K562 (cell line): ENCODE measurements around the gene METTL2A. TPM values are rescaled to one million over a fixed set of nuclear protein-coding genes. Genes with fewer than 3 reads are reported as not detected.

Experiments
- BRD9 ChIP-seq: fragments of 450-650 bp; IDR thresholded peaks from 2 replicates; pipeline ENCODE4 v1.6.1; 2018; ENCODE audit warnings: low read depth; ENCODE audit not compliant: partially characterized antibody
- CBX3 ChIP-seq, 2 experiments: IDR thresholded peaks; 1 replicate in 1 of 2; 2 replicates in 1 of 2; pipeline ENCODE4 v1.6.1; 2012; ENCODE audit warnings: inconsistent platforms in 2 of 2, low read length in 2 of 2, borderline replicate concordance in 1 of 2, control low read depth in 1 of 2
- GATA2 ChIP-seq: sonication (generic); formaldehyde crosslinking; IDR thresholded peaks from 2 replicates; pipeline ENCODE4 v1.4.0; 2020; ENCODE audit warnings: mild to moderate bottlenecking, missing genetic modification reagents
- KDM2B ChIP-seq: fragments of 250-450 bp; sonication (Bioruptor Pico); IDR thresholded peaks from 2 replicates; pipeline ENCODE4 v1.8.0; 2021; ENCODE audit warnings: mild to moderate bottlenecking, moderate library complexity
- MAFF ChIP-seq: IDR thresholded peaks from 2 replicates; pipeline ENCODE4 v1.6.1; 2012; ENCODE audit warnings: low read length, improper control_type of control experiment
- MYC ChIP-seq, 2 experiments: fragments of 250-450 bp in 1 of 2; sonication (Bioruptor Pico) in 1 of 2; IDR thresholded peaks; 2 replicates each; pipeline versions ENCODE4 v1.5.1 to v1.6.1; 2012 to 2021; ENCODE audit warnings: low read depth in 2 of 2, borderline replicate concordance in 1 of 2, improper control_type of control experiment in 1 of 2, low read length in 1 of 2, mild to moderate bottlenecking in 1 of 2, moderate library complexity in 1 of 2
- NCOA2 ChIP-seq, 2 experiments: fragments of 450-650 bp; IDR thresholded peaks; 2 replicates each; pipeline ENCODE4 v1.6.1; 2018; ENCODE audit warnings: mild to moderate bottlenecking in 2 of 2, moderate library complexity in 1 of 2; ENCODE audit not compliant: partially characterized antibody in 2 of 2
- NRF1 ChIP-seq, 2 experiments: fragments of 450-650 bp; IDR thresholded peaks in 1 of 2; conservative IDR thresholded peaks in 1 of 2; 2 replicates each; pipeline ENCODE4 v1.6.1; 2014; ENCODE audit warnings: mild to moderate bottlenecking in 2 of 2
- PRPF4 ChIP-seq: fragments of 200-400 bp; formaldehyde crosslinking; IDR thresholded peaks from one replicate; pipeline ENCODE4 v1.6.1; 2017; ENCODE audit warnings: low read length, low read depth, mild to moderate bottlenecking; ENCODE audit not compliant: insufficient read depth, poor library complexity, severe bottlenecking
- SAFB ChIP-seq: fragments of 200-400 bp; formaldehyde crosslinking; IDR thresholded peaks from 2 replicates; pipeline ENCODE4 v1.6.1; 2017; ENCODE audit warnings: low read depth, low read length, borderline replicate concordance
- SMAD4 ChIP-seq: fragments of 250-450 bp; sonication (Bioruptor Pico); conservative IDR thresholded peaks from 2 replicates; pipeline ENCODE4 v1.8.0; 2021; ENCODE audit warnings: inconsistent platforms, mild to moderate bottlenecking, moderate library complexity
- SRSF7 ChIP-seq: fragments of 200-400 bp; formaldehyde crosslinking; optimal IDR thresholded peaks from 2 replicates; pipeline ENCODE3; 2017; ENCODE audit warnings: mild to moderate bottlenecking, low read depth, low read length
- ZNF124 ChIP-seq: sonication (generic); formaldehyde crosslinking; IDR thresholded peaks from 2 replicates; pipeline ENCODE4 v1.8.1; 2022; ENCODE audit warnings: missing genetic modification reagents
- ZNF699 ChIP-seq: fragments of 250-450 bp; sonication (Bioruptor Pico); IDR thresholded peaks from 2 replicates; pipeline ENCODE4 v1.8.0; 2021; ENCODE audit warnings: mild to moderate bottlenecking, moderate library complexity; ENCODE audit not compliant: insufficient replicate concordance
- polyA plus RNA-seq, 8 experiments: library from polyadenylated mRNA; depleted of rRNA in 4 of 8; stranded (reverse) in 5 of 8; unstranded in 3 of 8; fragments of >200 nt; fragmentation: Nextera tagmentation in 2 of 8; fragmentation: Illumina TruSeq in 1 of 8; extraction: Ambion mirVana in 2 of 8; extraction: Trizol in 1 of 8; gene quantifications; 2 replicates each; pipeline versions ENCODE4 v1.2.1 to v1.2.3, GENCODE V29; 2011 to 2014; ENCODE audit warnings: inconsistent platforms in 1 of 8, missing spikeins in 1 of 8
- total RNA-seq, 7 experiments: library from RNA; depleted of rRNA in 6 of 7; stranded (reverse); fragments of >200 nt in 6 of 7; fragmentation: Illumina TruSeq in 2 of 7; extraction: Trizol in 2 of 7; gene quantifications; 2 replicates each; pipeline versions ENCODE4 v1.2.1 to v1.2.3, GENCODE V29; 2011 to 2021; ENCODE audit warnings: low replicate concordance in 1 of 7
- TF ChIP-seq, protein P1 (sequence below): IDR thresholded peaks from 2 replicates; pipeline ENCODE4 v1.6.1; 2011; ENCODE audit warnings: borderline replicate concordance, low read depth, mild to moderate bottlenecking, moderate library complexity, low read length; ENCODE audit not compliant: insufficient read depth, poor library complexity, severe bottlenecking
- TF ChIP-seq, protein P2 (sequence below): fragments of 250-450 bp; sonication (Bioruptor Pico); IDR thresholded peaks from 2 replicates; pipeline ENCODE4 v1.8.0; 2021; ENCODE audit warnings: mild to moderate bottlenecking, moderate library complexity
- TF ChIP-seq, protein P3 (sequence below): sonication (generic); formaldehyde crosslinking; IDR thresholded peaks from 2 replicates; pipeline ENCODE4 v1.8.0; 2022; ENCODE audit warnings: mild to moderate bottlenecking, low read depth, missing genetic modification reagents
- TF ChIP-seq, protein P4 (sequence below): sonication (generic); formaldehyde crosslinking; IDR thresholded peaks from 2 replicates; pipeline ENCODE4 v1.8.1; 2023; ENCODE audit warnings: mild to moderate bottlenecking, missing genetic modification reagents
- TF ChIP-seq, protein P5 (sequence below): fragments of 250-450 bp; sonication (Bioruptor Pico); IDR thresholded peaks from 2 replicates; pipeline ENCODE4 v1.8.0; 2022; ENCODE audit warnings: inconsistent platforms, mild to moderate bottlenecking, moderate library complexity, borderline replicate concordance

Gene METTL2A
- total and polyA plus RNA-seq, 9 of the 15 experiments (the other 6 are each of a cell fraction or from before 2014, with no cell fraction given), result 21.0 to 52.5 (median 33.2) TPM

DNA sequence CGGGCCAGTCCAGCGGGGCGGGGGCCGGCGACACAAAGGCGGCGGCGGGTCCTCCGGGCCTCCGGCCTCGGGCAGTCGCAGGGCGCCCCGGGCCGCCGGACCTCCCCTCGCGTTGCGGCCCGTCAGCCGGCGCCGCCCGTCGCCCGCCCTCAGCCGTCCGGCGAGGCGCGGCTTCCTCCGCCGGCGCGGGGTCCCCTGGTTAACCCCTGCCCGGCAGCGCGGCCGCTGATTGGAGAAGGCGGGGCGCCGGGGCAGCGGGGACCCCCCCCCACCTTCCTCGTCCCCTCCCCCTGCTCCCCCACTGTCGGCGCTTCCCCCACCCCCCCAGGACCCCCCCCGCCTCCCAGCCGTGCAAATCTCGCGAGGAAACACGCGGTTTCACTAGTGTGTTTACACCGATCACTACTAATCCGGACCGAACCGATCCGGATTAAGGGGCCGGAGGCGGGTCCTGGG is 54.8 kb downstream of the METTL2A start, which contains the start of gene TLK2 (continued):
- TF ChIP-seq, protein P1, sequence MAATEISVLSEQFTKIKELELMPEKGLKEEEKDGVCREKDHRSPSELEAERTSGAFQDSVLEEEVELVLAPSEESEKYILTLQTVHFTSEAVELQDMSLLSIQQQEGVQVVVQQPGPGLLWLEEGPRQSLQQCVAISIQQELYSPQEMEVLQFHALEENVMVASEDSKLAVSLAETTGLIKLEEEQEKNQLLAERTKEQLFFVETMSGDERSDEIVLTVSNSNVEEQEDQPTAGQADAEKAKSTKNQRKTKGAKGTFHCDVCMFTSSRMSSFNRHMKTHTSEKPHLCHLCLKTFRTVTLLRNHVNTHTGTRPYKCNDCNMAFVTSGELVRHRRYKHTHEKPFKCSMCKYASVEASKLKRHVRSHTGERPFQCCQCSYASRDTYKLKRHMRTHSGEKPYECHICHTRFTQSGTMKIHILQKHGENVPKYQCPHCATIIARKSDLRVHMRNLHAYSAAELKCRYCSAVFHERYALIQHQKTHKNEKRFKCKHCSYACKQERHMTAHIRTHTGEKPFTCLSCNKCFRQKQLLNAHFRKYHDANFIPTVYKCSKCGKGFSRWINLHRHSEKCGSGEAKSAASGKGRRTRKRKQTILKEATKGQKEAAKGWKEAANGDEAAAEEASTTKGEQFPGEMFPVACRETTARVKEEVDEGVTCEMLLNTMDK, result no peak
- no peak for TF ChIP-seq SAFB
- no peak for TF ChIP-seq CBX3 (IDR thresholded peaks at IDR 0.05; ENCODE audit: borderline replicate concordance in 1 of 2, low read length in 2 of 2)
- TF ChIP-seq GATA2 (CRISPR knock-in tag), result no peak
- no peak for TF ChIP-seq MAFF
- TF ChIP-seq NCOA2 (IDR thresholded peaks at IDR 0.05; ENCODE audit: partially characterized antibody in 2 of 2), result no peak
- no peak for TF ChIP-seq ZNF124 (CRISPR knock-in tag)
- no peak for TF ChIP-seq BRD9
- TF ChIP-seq, protein P2, sequence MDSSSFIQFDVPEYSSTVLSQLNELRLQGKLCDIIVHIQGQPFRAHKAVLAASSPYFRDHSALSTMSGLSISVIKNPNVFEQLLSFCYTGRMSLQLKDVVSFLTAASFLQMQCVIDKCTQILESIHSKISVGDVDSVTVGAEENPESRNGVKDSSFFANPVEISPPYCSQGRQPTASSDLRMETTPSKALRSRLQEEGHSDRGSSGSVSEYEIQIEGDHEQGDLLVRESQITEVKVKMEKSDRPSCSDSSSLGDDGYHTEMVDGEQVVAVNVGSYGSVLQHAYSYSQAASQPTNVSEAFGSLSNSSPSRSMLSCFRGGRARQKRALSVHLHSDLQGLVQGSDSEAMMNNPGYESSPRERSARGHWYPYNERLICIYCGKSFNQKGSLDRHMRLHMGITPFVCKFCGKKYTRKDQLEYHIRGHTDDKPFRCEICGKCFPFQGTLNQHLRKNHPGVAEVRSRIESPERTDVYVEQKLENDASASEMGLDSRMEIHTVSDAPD (CRISPR knock-in tag), result no peak
- TF ChIP-seq, protein P3, sequence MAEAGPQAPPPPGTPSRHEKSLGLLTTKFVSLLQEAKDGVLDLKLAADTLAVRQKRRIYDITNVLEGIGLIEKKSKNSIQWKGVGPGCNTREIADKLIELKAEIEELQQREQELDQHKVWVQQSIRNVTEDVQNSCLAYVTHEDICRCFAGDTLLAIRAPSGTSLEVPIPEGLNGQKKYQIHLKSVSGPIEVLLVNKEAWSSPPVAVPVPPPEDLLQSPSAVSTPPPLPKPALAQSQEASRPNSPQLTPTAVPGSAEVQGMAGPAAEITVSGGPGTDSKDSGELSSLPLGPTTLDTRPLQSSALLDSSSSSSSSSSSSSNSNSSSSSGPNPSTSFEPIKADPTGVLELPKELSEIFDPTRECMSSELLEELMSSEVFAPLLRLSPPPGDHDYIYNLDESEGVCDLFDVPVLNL (CRISPR knock-in tag), result no peak
- TF ChIP-seq, protein P4, sequence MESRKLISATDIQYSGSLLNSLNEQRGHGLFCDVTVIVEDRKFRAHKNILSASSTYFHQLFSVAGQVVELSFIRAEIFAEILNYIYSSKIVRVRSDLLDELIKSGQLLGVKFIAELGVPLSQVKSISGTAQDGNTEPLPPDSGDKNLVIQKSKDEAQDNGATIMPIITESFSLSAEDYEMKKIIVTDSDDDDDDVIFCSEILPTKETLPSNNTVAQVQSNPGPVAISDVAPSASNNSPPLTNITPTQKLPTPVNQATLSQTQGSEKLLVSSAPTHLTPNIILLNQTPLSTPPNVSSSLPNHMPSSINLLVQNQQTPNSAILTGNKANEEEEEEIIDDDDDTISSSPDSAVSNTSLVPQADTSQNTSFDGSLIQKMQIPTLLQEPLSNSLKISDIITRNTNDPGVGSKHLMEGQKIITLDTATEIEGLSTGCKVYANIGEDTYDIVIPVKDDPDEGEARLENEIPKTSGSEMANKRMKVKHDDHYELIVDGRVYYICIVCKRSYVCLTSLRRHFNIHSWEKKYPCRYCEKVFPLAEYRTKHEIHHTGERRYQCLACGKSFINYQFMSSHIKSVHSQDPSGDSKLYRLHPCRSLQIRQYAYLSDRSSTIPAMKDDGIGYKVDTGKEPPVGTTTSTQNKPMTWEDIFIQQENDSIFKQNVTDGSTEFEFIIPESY, result no peak
- TF ChIP-seq SMAD4 (CRISPR knock-in tag), result peak; percentile 62; the same call in 1 of the 2 replicates
- TF ChIP-seq, protein P5, sequence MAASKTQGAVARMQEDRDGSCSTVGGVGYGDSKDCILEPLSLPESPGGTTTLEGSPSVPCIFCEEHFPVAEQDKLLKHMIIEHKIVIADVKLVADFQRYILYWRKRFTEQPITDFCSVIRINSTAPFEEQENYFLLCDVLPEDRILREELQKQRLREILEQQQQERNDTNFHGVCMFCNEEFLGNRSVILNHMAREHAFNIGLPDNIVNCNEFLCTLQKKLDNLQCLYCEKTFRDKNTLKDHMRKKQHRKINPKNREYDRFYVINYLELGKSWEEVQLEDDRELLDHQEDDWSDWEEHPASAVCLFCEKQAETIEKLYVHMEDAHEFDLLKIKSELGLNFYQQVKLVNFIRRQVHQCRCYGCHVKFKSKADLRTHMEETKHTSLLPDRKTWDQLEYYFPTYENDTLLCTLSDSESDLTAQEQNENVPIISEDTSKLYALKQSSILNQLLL (CRISPR knock-in tag), result no peak
- no peak for TF ChIP-seq PRPF4
- no peak for TF ChIP-seq NRF1 (conservative IDR thresholded peaks at IDR 0.05 in 1 of 2, IDR thresholded peaks at IDR 0.05 in 1 of 2)
- TF ChIP-seq ZNF699 (CRISPR knock-in tag), result no peak
- no peak for TF ChIP-seq SRSF7
- no peak for TF ChIP-seq KDM2B (CRISPR knock-in tag)
- TF ChIP-seq MYC (IDR thresholded peaks at IDR 0.05; ENCODE audit: low read depth, low read length), result peak; percentile 46
- no peak for TF ChIP-seq MYC (CRISPR knock-in tag; IDR thresholded peaks at IDR 0.05; ENCODE audit: borderline replicate concordance, low read depth)
